Type B pancreatic cell (in vitro differentiated cells): Measurements from ENCODE around the gene TBL3. TPM values are rescaled to one million over a fixed set of nuclear protein-coding genes. Genes with fewer than 3 reads are reported as not detected.
"Not testable (repeated sequence)": the region's sequence is repeated elsewhere in the genome, so short reads cannot be mapped to it uniquely, and the experiment has no call there.

Experiments
- DNase-seq: peaks from one replicate; pipeline ENCODE4 v3.0.0; 2021; ENCODE audit warnings: mixed read lengths; ENCODE audit not compliant: unreplicated experiment; ENCODE audit errors: extremely low spot score
- H3K27ac Mint-ChIP-seq: 2 replicates; pipeline ENCODE4 v1.8.0; 2021; ENCODE audit warnings: mild to moderate bottlenecking, mixed read lengths
- H3K27me3 Mint-ChIP-seq: 2 replicates; pipeline ENCODE4 v1.8.0; 2021; ENCODE audit warnings: mixed read lengths
- H3K36me3 Mint-ChIP-seq: 2 replicates; pipeline ENCODE4 v1.8.0; 2021; ENCODE audit warnings: mixed read lengths
- H3K4me1 Mint-ChIP-seq: one replicate; pipeline ENCODE4 v1.8.0; 2021; ENCODE audit warnings: mixed read lengths; ENCODE audit not compliant: unreplicated experiment
- H3K4me3 Mint-ChIP-seq: 2 replicates; pipeline ENCODE4 v1.8.0; 2021; ENCODE audit warnings: mild to moderate bottlenecking, mixed read lengths
- H3K9me3 Mint-ChIP-seq: 2 replicates; pipeline ENCODE4 v1.8.0; 2021; ENCODE audit warnings: mixed read lengths
- total RNA-seq: library from RNA; stranded (reverse); gene quantifications from 2 replicates; pipeline ENCODE4 v1.2.1, GENCODE V29; 2021; ENCODE audit warnings: low replicate concordance
- TF ChIP-seq, protein P1 (sequence below): fragments of 200-600 bp; sonication (generic); conservative IDR thresholded peaks from 2 replicates; pipeline ENCODE4 v1.5.0; 2021; ENCODE audit warnings: antibody characterized with exemption, mild to moderate bottlenecking

Gene TBL3
- total RNA-seq, 1 donor from 2014 or later = 37.0 TPM

DNA sequence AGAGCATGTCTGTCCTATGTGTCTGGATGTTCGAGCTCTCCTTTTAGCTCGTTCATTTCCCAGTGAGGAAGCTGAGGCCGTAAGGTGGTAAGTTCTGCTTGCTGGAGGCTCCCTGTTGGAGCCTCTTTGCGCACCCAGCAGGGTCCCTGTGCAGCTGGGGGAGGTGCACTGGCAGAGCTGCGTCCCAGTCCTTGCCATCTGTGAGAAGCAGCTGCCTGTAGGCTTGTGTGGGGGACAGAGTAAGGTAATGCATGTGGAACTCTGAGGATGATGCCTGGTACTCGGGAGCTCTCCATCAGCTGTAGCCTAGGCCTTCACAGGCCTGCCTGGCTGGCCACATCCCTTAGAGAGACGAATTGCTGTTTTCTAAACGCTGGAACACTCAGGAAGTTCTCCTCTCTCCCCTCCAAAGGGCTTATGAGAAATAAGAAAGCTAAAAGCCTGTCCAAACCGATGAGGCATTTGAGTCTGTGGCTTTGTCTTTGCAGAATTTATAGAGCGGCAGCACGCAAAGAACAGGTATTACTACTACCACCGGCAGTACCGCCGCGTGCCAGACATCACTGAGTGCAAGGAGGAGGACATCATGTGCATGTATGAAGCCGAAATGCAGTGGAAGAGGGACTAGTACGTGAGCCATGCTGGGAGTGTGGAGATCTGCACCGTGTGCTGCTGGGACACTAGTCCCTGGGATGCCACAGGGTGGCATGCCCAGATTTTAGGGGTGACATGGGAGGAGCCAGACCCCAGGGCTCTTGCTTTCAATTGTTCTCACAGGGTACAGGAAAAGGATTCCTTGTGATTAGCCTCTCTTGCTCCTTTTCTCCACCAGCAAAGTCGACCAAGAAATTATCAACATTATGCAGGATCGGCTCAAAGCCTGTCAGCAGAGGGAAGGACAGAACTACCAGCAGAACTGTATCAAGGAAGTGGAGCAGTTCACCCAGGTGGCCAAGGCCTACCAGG lies 10.9 kb upstream of the TBL3 start:
- no peak for DNase-seq
- TF ChIP-seq, protein P1, sequence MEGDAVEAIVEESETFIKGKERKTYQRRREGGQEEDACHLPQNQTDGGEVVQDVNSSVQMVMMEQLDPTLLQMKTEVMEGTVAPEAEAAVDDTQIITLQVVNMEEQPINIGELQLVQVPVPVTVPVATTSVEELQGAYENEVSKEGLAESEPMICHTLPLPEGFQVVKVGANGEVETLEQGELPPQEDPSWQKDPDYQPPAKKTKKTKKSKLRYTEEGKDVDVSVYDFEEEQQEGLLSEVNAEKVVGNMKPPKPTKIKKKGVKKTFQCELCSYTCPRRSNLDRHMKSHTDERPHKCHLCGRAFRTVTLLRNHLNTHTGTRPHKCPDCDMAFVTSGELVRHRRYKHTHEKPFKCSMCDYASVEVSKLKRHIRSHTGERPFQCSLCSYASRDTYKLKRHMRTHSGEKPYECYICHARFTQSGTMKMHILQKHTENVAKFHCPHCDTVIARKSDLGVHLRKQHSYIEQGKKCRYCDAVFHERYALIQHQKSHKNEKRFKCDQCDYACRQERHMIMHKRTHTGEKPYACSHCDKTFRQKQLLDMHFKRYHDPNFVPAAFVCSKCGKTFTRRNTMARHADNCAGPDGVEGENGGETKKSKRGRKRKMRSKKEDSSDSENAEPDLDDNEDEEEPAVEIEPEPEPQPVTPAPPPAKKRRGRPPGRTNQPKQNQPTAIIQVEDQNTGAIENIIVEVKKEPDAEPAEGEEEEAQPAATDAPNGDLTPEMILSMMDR = no peak
- peak overlapping the region; percentile 89 for H3K27ac Mint-ChIP-seq
- no peaks in the 10 kb centered on the region for H3K27me3 Mint-ChIP-seq
- no peaks in the 10 kb centered on the region for H3K9me3 Mint-ChIP-seq
- H3K36me3 Mint-ChIP-seq = peaks cover 13% of the 10 kb centered on the region
- peaks cover 26% of the 10 kb centered on the region for H3K4me1 Mint-ChIP-seq
- H3K4me3 Mint-ChIP-seq = peak overlapping the region; percentile 96

DNA sequence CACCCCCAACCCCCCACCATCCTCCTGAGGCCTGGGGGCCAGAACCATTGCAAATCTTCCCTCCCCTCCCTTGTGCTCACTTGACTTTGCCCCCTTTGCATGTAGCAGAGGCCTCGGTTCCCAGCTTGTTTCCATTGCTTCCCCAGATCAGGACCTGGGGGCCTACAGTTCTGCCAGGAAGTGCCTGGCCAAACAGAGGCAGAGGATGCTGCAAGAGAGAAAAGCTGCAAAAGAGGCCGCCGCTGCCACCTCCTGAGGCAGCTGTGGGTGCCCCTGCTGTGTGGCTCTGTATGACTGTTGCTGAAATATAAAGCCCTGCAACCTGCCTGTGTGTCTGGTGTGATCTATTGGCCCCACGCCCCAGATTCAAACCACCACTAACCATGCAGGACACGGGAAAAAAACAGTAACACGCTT lies 10.2 kb upstream of the TBL3 start:
- peaks cover 26% of the 10 kb centered on the region for H3K4me1 Mint-ChIP-seq
- no peaks in the 10 kb centered on the region for H3K9me3 Mint-ChIP-seq
- H3K27ac Mint-ChIP-seq = peak overlapping the region; percentile 89
- TF ChIP-seq, protein P1 = no peak
- DNase-seq = no peak
- H3K4me3 Mint-ChIP-seq = peak overlapping the region; percentile 70
- no peaks in the 10 kb centered on the region for H3K27me3 Mint-ChIP-seq
- peaks cover 13% of the 10 kb centered on the region for H3K36me3 Mint-ChIP-seq

DNA sequence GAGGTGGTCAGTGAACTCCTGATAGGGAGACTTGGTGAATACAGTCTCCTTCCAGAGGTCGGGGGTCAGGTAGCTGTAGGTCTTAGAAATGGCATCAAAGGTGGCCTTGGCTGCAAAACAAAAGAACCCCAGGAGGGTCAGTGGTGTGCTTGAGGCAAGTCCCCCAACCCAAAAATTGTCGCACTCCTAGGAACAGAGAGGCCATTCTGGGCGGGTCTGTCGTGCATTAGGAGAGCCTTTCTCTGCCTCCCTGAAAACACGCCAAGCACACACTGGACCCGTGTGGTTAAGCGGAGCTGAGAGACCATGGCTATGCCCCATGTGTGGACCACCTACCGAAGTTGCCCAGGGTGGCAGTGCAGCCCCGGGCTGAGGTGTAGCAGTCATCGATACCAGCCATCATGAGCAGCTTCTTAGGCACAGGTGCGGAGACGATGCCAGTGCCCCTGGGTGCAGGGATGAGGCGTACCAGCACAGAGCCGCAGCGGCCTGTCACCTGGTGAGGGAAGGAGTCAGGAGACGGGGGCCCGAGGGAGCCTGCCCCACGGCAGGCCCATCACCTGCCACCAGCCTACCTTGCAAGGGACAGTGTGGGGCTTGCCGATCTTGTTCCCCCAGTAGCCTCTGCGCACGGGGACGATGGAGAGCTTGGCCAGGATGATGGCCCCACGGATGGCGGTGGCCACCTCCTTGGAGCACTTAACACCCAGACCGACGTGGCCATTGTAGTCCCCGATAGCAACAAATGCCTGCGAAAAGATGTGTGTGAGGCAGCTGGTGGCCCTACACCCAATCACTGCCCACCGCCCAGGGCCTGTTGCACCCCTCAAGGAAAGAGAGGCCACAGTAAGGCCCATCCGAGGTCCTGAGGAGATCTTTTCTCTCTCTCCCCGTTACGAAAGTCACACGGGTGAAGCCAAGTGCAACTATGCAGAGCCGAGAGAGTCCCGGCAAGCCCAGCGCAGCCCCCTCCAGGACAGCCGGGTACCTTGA lies 9.4 kb upstream of the TBL3 start:
- Mint-ChIP-seq H3K4me1 (peaks cover 26% of the 10 kb centered on the region), H3K27ac (peak overlapping the region; percentile 96), H3K4me3 (peak overlapping the region; percentile 94), H3K36me3 (peaks cover 13% of the 10 kb centered on the region)
- H3K9me3 Mint-ChIP-seq, H3K27me3 Mint-ChIP-seq, DNase-seq: not testable (repeated sequence)

DNA sequence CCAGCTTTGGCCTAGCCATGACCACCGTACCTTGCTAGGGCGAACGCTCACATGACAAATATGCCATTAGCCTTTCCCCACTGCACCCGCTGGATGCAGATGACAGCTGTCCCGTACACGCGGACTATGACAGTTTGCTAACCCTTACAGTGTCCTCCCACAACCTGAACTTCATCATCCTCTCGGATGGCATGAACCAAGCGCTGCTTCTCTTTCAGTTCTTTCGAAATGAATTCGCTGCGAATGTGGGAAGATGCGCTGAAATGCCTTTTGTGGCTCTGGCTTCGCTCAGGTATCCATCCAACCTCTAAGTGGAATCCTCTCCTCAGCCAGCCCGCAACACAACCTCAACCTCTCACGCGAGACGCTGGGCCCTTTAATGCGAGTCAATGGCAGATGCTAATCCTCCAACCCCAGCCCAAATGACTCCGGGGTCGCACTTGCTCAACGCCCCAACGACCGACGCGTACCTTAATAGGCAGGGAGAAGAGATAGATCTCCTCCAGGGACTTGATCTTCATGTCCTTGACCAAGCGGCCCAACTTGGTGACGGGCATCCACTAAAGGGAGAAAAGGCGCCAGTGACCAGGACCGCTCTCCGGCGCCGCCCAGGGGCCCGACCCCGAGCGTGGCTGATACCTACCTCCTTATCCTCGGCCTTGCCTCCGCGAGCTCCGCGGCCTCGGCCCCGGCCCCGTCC lies 7.9 kb upstream of the TBL3 start:
- H3K4me3 Mint-ChIP-seq = peak overlapping the region; percentile 94
- DNase-seq = no peak
- H3K4me1 Mint-ChIP-seq = peaks cover 26% of the 10 kb centered on the region
- H3K27me3 Mint-ChIP-seq = no peaks in the 10 kb centered on the region
- peaks cover 13% of the 10 kb centered on the region for H3K36me3 Mint-ChIP-seq
- H3K27ac Mint-ChIP-seq = peak overlapping the region; percentile 96
- TF ChIP-seq, protein P1 = no peak
- no peaks in the 10 kb centered on the region for H3K9me3 Mint-ChIP-seq

DNA sequence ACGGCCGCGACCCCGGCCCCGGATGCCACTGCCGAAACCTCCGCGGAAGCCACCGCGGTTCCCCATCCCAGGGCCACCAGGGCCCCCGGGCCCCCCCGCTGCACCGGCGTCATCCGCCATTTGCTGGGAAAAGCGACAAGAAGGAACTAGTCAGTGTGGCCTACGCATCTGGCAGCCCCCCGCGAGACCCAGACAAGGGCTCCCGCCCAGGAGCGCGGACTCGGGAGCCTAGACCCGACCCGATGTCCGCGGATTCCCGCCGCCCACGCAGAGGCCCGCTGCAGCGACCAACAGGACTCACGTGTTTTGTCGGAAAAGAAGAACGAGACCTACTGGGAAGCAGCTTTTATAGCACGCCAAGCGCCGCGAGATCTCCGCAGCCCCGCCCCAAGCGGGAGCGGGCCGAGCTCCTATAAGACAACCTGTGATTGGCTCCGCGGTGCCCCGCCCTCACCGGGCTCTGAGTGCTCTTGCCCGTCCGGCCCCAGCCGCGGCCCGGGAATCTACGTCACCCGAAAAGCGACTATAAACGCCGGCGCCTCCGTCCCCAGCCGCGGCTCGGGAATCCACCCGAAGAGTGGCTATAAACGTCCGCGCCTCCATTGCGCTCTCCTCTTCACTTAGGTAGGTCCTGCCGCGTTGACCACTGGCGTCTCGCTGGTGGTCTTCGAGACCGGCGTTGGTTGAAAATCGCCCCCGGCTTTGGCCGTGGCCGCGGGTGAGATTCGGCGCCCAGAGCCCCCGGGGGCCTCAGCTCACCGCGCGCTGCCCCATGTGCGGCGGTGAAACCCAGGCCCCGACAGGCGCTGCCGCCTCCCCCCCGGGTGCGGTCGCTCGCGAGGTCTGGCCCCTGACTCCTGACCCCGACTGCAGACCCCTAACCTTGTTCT lies 7.1 kb upstream of the TBL3 start, which contains the start of gene RPS2:
TSS of gene RPS2 (minus strand) at position 321 of the 890 bp plus-strand sequence. CDS start at position 120, 201 bp downstream.
- Mint-ChIP-seq H3K4me3 (peak within 1 kb of the TSS; percentile 94), H3K27ac (peak within 1 kb of the TSS; percentile 96), H3K4me1 (peaks cover 26% of the 10 kb centered on the region), H3K36me3 (peaks cover 13% of the 10 kb centered on the region), H3K9me3 (no peaks in the 10 kb centered on the region), H3K27me3 (no peaks in the 10 kb centered on the region)
- peak; percentile 98 for DNase-seq
- TF ChIP-seq, protein P1 = no peak
